ENCODE results near the gene TMEM126B. TPM values are rescaled to one million over a fixed set of nuclear protein-coding genes. Genes with fewer than 3 reads are reported as not detected.
"Not testable (repeated sequence)": the region's sequence is repeated elsewhere in the genome, so short reads cannot be mapped to it uniquely, and the experiment has no call there.

The TMEM126B gene
- total RNA-seq, 5 donors from 2014 or later (not counting 1 experiment from before 2014, with no cell fraction given), result 25.2 to 40.6 (median 34.4) TPM

DNA sequence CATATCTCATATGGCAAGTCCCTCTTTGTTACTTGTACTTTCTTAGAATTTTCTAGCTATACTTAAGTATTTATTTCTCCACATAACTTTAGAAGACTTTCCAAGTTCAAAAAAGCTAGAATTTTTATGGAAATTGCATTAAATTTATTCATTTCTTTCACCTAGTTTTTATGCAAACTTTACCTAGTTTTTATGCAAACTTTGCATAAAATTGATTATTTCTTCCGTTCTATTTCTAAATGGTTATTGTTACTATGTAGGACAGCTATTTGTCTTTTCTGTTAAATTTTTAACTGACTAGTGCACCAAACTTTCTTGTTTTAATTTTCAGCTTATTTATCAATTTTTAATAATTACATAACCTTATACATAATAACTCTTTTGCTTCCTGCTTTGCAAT lies 39.8 kb downstream of the TMEM126B start:
- H3K4me3 Mint-ChIP-seq, result no peak overlapping the region
- WGBS (ENCODE audit: insufficient coverage), result no CpG with 5 or more reads among the region's 1 CpG
- peaks cover 12 to 17% (median 14%) of the 10 kb centered on the region in 3 donors for H3K4me1 Mint-ChIP-seq
- no peaks in the 10 kb centered on the region for H3K9me3 Mint-ChIP-seq
- no peak for ATAC-seq (replicated peaks in 1 of 4)
- peaks cover 0 to 5% of the 10 kb centered on the region in 2 experiments for H3K27me3 ChIP-seq (replicated peaks in 1 of 2; ENCODE audit: control insufficient read depth in 2 of 2, extremely low read depth in 1 of 2, insufficient read depth in 2 of 2, low read length in 1 of 2)
- H3K27ac ChIP-seq (ENCODE audit: low read length), result no peak overlapping the region
- DNase-seq, result no peak
- no peak overlapping the region for H3K4me3 ChIP-seq (ENCODE audit: control insufficient read depth in 1 of 2, extremely low read depth in 1 of 2, low read length in 1 of 2)
- H3K36me3 Mint-ChIP-seq, result no peaks in the 10 kb centered on the region
- no peak overlapping the region for H3K27ac Mint-ChIP-seq
- peaks cover 3 to 9% of the 10 kb centered on the region in 2 experiments for H3K4me1 ChIP-seq (ENCODE audit: control insufficient read depth in 1 of 2, extremely low read depth in 1 of 2, insufficient read depth in 2 of 2, low read length in 2 of 2)
- H3K36me3 ChIP-seq (ENCODE audit: control insufficient read depth in 2 of 2, extremely low read depth in 1 of 2, insufficient read depth in 1 of 2, low read length in 1 of 2), result no peaks in the 10 kb centered on the region
- H3K27me3 Mint-ChIP-seq, result peaks cover 0 to 5% of the 10 kb centered on the region in 2 donors
- POLR2A ChIA-PET, result no interaction called here
- CTCF ChIA-PET, result interaction anchor here in 1 of 2 donors (1.8 kb wide), 1 partner anchor 28 kb away, joined by 7 read pairs; no protein-coding TSS in a partner anchor
- no peaks in the 10 kb centered on the region for H3K9me3 ChIP-seq

DNA sequence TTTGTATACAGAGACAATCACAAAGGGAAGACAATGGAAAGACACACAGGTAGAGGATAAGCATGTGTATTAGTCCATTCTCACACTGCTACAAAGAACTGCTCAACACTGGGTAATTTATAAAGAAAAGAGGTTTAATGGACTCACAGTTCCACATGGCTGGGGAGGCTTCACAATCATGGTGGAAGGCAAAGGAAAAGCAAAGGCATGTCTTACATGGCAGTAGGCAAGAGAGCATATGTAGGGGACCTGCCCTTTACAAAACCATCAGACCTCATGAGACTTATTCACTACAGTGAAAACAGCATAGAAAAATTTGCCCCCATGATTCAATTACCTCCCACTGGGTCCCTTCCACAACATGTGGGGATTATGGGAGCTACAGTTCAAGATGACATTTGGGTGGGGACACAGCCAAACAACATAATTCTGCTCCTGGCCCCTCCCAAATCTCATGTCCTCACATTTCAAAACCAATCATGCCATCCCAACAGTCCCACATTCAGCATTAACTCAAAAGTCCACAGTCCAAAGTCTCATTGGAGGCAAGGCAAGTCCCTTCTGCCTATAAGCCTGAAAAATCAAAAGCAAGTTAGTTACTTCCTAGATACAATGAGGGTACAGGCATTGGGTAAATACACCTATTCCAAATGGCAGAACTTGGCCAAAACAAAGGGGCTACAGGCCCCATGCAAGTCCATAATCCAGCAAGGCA lies 42.7 kb downstream of the TMEM126B start:
- H3K27me3 Mint-ChIP-seq; H3K9me3 Mint-ChIP-seq; CTCF ChIA-PET; H3K9me3 ChIP-seq; H3K27me3 ChIP-seq (replicated peaks in 1 of 2; ENCODE audit: control insufficient read depth in 2 of 2, extremely low read depth in 1 of 2, insufficient read depth in 2 of 2, low read length in 1 of 2); H3K4me3 Mint-ChIP-seq; H3K36me3 Mint-ChIP-seq; H3K36me3 ChIP-seq (ENCODE audit: control insufficient read depth in 2 of 2, extremely low read depth in 1 of 2, insufficient read depth in 1 of 2, low read length in 1 of 2); DNase-seq; POLR2A ChIA-PET; ATAC-seq (replicated peaks in 1 of 4); H3K4me3 ChIP-seq (ENCODE audit: control insufficient read depth in 1 of 2, extremely low read depth in 1 of 2, low read length in 1 of 2); H3K4me1 ChIP-seq (ENCODE audit: control insufficient read depth in 1 of 2, extremely low read depth in 1 of 2, insufficient read depth in 2 of 2, low read length in 2 of 2); H3K27ac ChIP-seq (ENCODE audit: low read length); H3K4me1 Mint-ChIP-seq; H3K27ac Mint-ChIP-seq: not testable (repeated sequence)

DNA sequence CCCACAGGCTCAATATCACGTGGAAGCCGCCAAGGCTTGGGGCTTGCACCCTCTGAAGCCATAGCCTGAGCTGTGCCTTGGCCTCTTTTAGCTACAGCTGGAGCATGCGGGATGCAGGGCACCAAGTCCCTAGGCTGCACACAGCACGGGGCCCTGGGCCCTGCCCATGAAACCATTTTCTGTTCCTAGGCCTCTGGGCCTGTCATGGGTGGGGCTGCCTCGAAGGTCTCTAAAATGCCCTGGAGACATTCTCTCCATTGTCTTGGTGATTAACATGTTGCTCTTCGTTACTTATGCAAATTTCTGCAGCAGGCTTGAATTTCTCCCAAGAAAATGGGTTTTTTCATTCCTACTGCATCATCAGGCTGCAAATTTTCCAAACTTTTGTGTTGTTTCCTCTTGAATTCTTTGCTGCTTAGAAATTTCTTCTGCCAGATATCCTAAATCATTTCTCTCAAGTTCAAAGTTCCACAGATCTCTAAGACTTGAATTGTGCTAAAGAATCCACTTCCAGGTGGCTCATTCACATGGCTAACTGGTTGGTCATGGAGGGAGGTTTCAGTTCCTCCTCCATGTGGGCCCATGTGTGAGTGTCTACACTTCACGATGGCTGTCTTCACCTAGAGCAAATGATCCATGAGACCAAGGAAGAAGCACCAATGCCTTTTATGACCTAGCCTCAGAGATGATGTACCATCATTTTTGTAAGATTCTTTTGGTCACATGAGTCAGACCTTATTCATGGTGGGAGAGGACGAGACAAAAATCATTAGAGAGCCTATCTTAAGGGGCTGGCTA lies 43.9 kb downstream of the TMEM126B start:
- ATAC-seq (replicated peaks in 1 of 4) (no peak), DNase-seq (no peak)
- no peak overlapping the region for H3K4me3 Mint-ChIP-seq
- H3K27ac Mint-ChIP-seq, result no peak overlapping the region
- POLR2A ChIA-PET, result no interaction called here
- no peaks in the 10 kb centered on the region for H3K9me3 ChIP-seq
- H3K36me3 ChIP-seq (ENCODE audit: control insufficient read depth in 2 of 2, extremely low read depth in 1 of 2, insufficient read depth in 1 of 2, low read length in 1 of 2), result no peaks in the 10 kb centered on the region
- H3K36me3 Mint-ChIP-seq, result no peaks in the 10 kb centered on the region
- peaks cover 0 to 5% of the 10 kb centered on the region in 2 donors for H3K27me3 Mint-ChIP-seq
- WGBS (ENCODE audit: insufficient coverage), result 85% methylated on average over 6 of the region's 8 CpGs
- H3K4me1 ChIP-seq (ENCODE audit: control insufficient read depth in 1 of 2, extremely low read depth in 1 of 2, insufficient read depth in 2 of 2, low read length in 2 of 2), result no peaks in the 10 kb centered on the region
- CTCF ChIA-PET, result no interaction called here
- no peak overlapping the region for H3K4me3 ChIP-seq (ENCODE audit: control insufficient read depth in 1 of 2, extremely low read depth in 1 of 2, low read length in 1 of 2)
- peaks cover 0 to 5% of the 10 kb centered on the region in 2 experiments for H3K27me3 ChIP-seq (replicated peaks in 1 of 2; ENCODE audit: control insufficient read depth in 2 of 2, extremely low read depth in 1 of 2, insufficient read depth in 2 of 2, low read length in 1 of 2)
- H3K9me3 Mint-ChIP-seq, result no peaks in the 10 kb centered on the region
- H3K4me1 Mint-ChIP-seq, result no peaks in the 10 kb centered on the region
- no peak overlapping the region for H3K27ac ChIP-seq (ENCODE audit: low read length)

DNA sequence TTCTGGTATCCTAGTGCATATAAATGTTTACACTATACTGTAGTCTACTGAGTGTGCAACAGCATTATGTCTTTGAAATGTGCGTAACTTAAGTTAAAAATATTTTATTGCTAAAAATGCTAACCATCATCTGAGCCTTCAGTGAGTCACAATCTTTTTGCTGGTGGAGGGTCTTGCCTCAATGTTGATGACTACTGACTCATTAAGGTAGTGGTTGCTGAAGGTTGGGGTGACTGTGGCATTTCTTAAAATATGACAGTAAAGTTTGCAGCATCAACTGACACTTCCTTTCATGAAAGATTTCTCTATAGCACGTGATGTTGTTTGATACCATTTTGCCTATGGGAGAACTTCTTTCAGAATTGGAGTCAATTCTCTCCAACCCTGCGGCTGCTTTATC lies 45.0 kb downstream of the TMEM126B start:
- H3K27ac Mint-ChIP-seq, result no peak overlapping the region
- CTCF ChIA-PET, result no interaction called here

DNA sequence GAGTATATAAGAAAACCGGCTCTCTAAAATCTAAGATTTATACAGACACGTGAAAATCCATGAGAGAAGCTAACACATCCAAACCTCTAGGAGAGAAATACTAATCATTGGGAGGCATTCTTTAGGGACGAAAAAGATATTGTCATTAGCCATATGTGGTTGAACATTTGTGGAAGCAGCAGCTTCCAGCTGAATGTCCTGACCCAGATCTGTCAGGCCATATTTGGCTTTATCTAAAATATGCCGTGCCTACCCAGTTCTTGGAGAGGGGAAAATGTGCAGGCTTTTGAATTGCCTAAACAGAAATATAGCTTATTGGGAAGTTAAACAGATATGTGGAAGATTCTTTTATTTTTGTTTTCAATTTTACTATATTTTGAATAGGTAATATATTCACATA lies 51.2 kb downstream of the TMEM126B start:
- ChIA-PET POLR2A (interaction anchor here in 1 of 2 donors (1.1 to 1.3 kb wide), 2 partner anchors 19 to 30 kb away, joined by 4 read pairs; no protein-coding TSS in a partner anchor), CTCF (interaction anchor here (0.6 to 0.7 kb wide), 2 partner anchors 16 to 74 kb away, joined by 3 to 6 read pairs; no protein-coding TSS in a partner anchor)
- Mint-ChIP-seq H3K4me3 (no peak overlapping the region), H3K9me3 (no peaks in the 10 kb centered on the region), H3K36me3 (no peaks in the 10 kb centered on the region), H3K27ac (no peak overlapping the region), H3K27me3 (peaks cover 4% of the 10 kb centered on the region in 2 donors), H3K4me1 (peaks cover 8 to 16% (median 14%) of the 10 kb centered on the region in 3 donors)
- Histone ChIP-seq H3K27me3 (replicated peaks in 1 of 2; ENCODE audit: control insufficient read depth in 2 of 2, extremely low read depth in 1 of 2, insufficient read depth in 2 of 2, low read length in 1 of 2) (peaks cover 0 to 8% of the 10 kb centered on the region in 2 experiments), H3K36me3 (ENCODE audit: control insufficient read depth in 2 of 2, extremely low read depth in 1 of 2, insufficient read depth in 1 of 2, low read length in 1 of 2) (no peaks in the 10 kb centered on the region), H3K27ac (ENCODE audit: low read length) (no peak overlapping the region), H3K4me3 (ENCODE audit: control insufficient read depth in 1 of 2, extremely low read depth in 1 of 2, low read length in 1 of 2) (no peak overlapping the region), H3K4me1 (ENCODE audit: control insufficient read depth in 1 of 2, extremely low read depth in 1 of 2, insufficient read depth in 2 of 2, low read length in 2 of 2) (peaks cover 0 to 6% of the 10 kb centered on the region in 2 experiments), H3K9me3 (no peaks in the 10 kb centered on the region)
- WGBS (ENCODE audit: insufficient coverage), result no CpG with 5 or more reads among the region's 4 CpGs
- ATAC-seq (replicated peaks in 1 of 4), result no peak
- DNase-seq, result no peak

More for the DNA sequence above, 45.0 kb downstream of the TMEM126B start:
- no CpG with 5 or more reads among the region's 3 CpGs for WGBS (ENCODE audit: insufficient coverage)
- H3K4me1 ChIP-seq (ENCODE audit: control insufficient read depth in 1 of 2, extremely low read depth in 1 of 2, insufficient read depth in 2 of 2, low read length in 2 of 2), result no peaks in the 10 kb centered on the region
- no peaks in the 10 kb centered on the region for H3K36me3 Mint-ChIP-seq
- ATAC-seq (replicated peaks in 1 of 4) (no peak), DNase-seq (no peak)
- no peak overlapping the region for H3K4me3 Mint-ChIP-seq
- H3K4me1 Mint-ChIP-seq, result no peaks in the 10 kb centered on the region
- no peaks in the 10 kb centered on the region for H3K9me3 ChIP-seq
- no peak overlapping the region for H3K4me3 ChIP-seq (ENCODE audit: control insufficient read depth in 1 of 2, extremely low read depth in 1 of 2, low read length in 1 of 2)
- H3K9me3 Mint-ChIP-seq, result no peaks in the 10 kb centered on the region
- peaks cover 0 to 5% of the 10 kb centered on the region in 2 donors for H3K27me3 Mint-ChIP-seq
- H3K36me3 ChIP-seq (ENCODE audit: control insufficient read depth in 2 of 2, extremely low read depth in 1 of 2, insufficient read depth in 1 of 2, low read length in 1 of 2), result no peaks in the 10 kb centered on the region
- peaks cover 0 to 5% of the 10 kb centered on the region in 2 experiments for H3K27me3 ChIP-seq (replicated peaks in 1 of 2; ENCODE audit: control insufficient read depth in 2 of 2, extremely low read depth in 1 of 2, insufficient read depth in 2 of 2, low read length in 1 of 2)
- no peak overlapping the region for H3K27ac ChIP-seq (ENCODE audit: low read length)
- POLR2A ChIA-PET, result interaction anchor here in 1 of 2 donors (0.6 kb wide), 1 partner anchor 12 kb away, joined by 3 read pairs; no protein-coding TSS in a partner anchor

DNA sequence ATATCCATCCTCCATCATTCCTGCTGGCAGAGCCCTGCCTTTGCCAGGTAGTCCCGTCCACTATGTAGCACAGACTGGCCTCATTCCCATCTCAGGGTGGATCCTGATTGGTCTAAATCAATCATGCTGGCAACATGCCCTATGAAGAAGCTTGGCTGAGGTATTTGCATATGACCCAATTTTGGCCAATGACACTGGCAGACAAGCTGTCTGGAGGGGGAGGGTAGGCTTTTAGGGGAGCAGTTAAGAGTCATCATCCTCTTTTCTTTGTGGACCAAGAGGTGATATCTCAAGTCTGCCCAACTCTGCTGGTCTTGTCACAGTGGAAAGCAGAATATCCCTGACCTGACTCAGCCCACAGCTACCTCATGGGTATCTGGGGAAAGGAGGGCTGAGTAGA lies 52.5 kb downstream of the TMEM126B start:
- Histone ChIP-seq H3K27ac (ENCODE audit: low read length) (no peak overlapping the region), H3K27me3 (replicated peaks in 1 of 2; ENCODE audit: control insufficient read depth in 2 of 2, extremely low read depth in 1 of 2, insufficient read depth in 2 of 2, low read length in 1 of 2) (peaks cover 0 to 8% of the 10 kb centered on the region in 2 experiments), H3K36me3 (ENCODE audit: control insufficient read depth in 2 of 2, extremely low read depth in 1 of 2, insufficient read depth in 1 of 2, low read length in 1 of 2) (no peaks in the 10 kb centered on the region), H3K4me1 (ENCODE audit: control insufficient read depth in 1 of 2, extremely low read depth in 1 of 2, insufficient read depth in 2 of 2, low read length in 2 of 2) (peaks cover 0 to 6% of the 10 kb centered on the region in 2 experiments), H3K9me3 (no peaks in the 10 kb centered on the region), H3K4me3 (ENCODE audit: control insufficient read depth in 1 of 2, extremely low read depth in 1 of 2, low read length in 1 of 2) (no peak overlapping the region)
- Mint-ChIP-seq H3K36me3 (no peaks in the 10 kb centered on the region), H3K27me3 (peaks cover 4% of the 10 kb centered on the region in 2 donors), H3K27ac (no peak overlapping the region), H3K4me1 (peaks cover 8 to 16% (median 14%) of the 10 kb centered on the region in 3 donors), H3K9me3 (no peaks in the 10 kb centered on the region), H3K4me3 (no peak overlapping the region)
- CTCF ChIA-PET, result interaction anchor here in 1 of 2 donors (1.1 to 1.3 kb wide), 2 partner anchors 14 to 86 kb away, joined by 3 read pairs; no protein-coding TSS in a partner anchor
- POLR2A ChIA-PET, result interaction anchor here (0.5 to 1.3 kb wide), 3 partner anchors 21 to 420 kb away, joined by 3 to 4 read pairs (median 3); partner anchors contain the start of gene TMEM126A (in 1 of the 2)
- ATAC-seq (replicated peaks in 1 of 4) (no peak), DNase-seq (peak in 1 of 35 experiments; percentile 13)
- WGBS (ENCODE audit: insufficient coverage), result 100% methylated on average over 1 of the region's 1 CpG

All from T-cell (primary cell).